ENCODE results near the gene EHMT1.
"Not testable (repeated sequence)": the region's sequence is repeated elsewhere in the genome, so short reads cannot be mapped to it uniquely, and the experiment has no call there.

EHMT1 gene

GRCh38 chr9:137697193-137697592, 78.4 kb downstream of the EHMT1 start:
- no peak for DNase-seq

GRCh38 chr9:137697832-137698231, 79.0 kb downstream of the EHMT1 start:
- no peak for DNase-seq

- no peak for DNase-seq
Measured at GRCh38 chr9:137700911-137701310, 82.1 kb downstream of the EHMT1 start.

- no peak for DNase-seq
Measured at GRCh38 chr9:137702615-137703379, 84.0 kb downstream of the EHMT1 start.

- DNase-seq, result no peak
Measured at GRCh38 chr9:137703842-137704508, 85.2 kb downstream of the EHMT1 start.

GRCh38 chr9:137705443-137705863, 86.6 kb downstream of the EHMT1 start:
- no peak for DNase-seq

- no peak for DNase-seq
Measured at GRCh38 chr9:137705906-137706305, 87.1 kb downstream of the EHMT1 start.

- no peak for DNase-seq
Measured at GRCh38 chr9:137707361-137707760, 88.6 kb downstream of the EHMT1 start.

GRCh38 chr9:137708590-137709284, 89.9 kb downstream of the EHMT1 start:
- DNase-seq, result no peak

- DNase-seq, result no peak
Measured at GRCh38 chr9:137709411-137710101, 90.8 kb downstream of the EHMT1 start.

GRCh38 chr9:137710704-137711103, 91.9 kb downstream of the EHMT1 start:
- DNase-seq, result no peak

GRCh38 chr9:137711678-137712105, 92.9 kb downstream of the EHMT1 start:
- DNase-seq, result no peak

- no peak for DNase-seq
Measured at GRCh38 chr9:137715321-137715720, 96.5 kb downstream of the EHMT1 start.

- not testable (repeated sequence) for DNase-seq
Measured at GRCh38 chr9:137715866-137716693, 97.3 kb downstream of the EHMT1 start.

GRCh38 chr9:137716694-137717287, 98.0 kb downstream of the EHMT1 start:
- DNase-seq, result no peak

- DNase-seq, result no peak
Measured at GRCh38 chr9:137717776-137718327, 99.0 kb downstream of the EHMT1 start.

- no peak for DNase-seq
Measured at GRCh38 chr9:137719194-137719593, 100.4 kb downstream of the EHMT1 start.

GRCh38 chr9:137720571-137721110, 101.8 kb downstream of the EHMT1 start:
- no peak for DNase-seq

- no peak for DNase-seq
Measured at GRCh38 chr9:137721479-137721878, 102.7 kb downstream of the EHMT1 start.

GRCh38 chr9:137721899-137722298, 103.1 kb downstream of the EHMT1 start:
- no peak for DNase-seq

GRCh38 chr9:137722481-137722880, 103.7 kb downstream of the EHMT1 start:
- DNase-seq, result no peak
